ENCODE data around the gene ZNF581. TPM values are rescaled to one million over a fixed set of nuclear protein-coding genes. Genes with fewer than 3 reads are reported as not detected.

The ZNF581 gene
- total and polyA plus RNA-seq, 4 donors = 2.1 to 7.3 (median 5.2) TPM

GRCh38 chr19:55690769-55691545 is 47.5 kb downstream of the ZNF581 start:
- no peak overlapping the region for H3K9ac ChIP-seq (ENCODE audit: low read depth in 1 of 2, low read length in 2 of 2)
- TF ChIP-seq RAD21 (IDR thresholded peaks at IDR 0.05) (no peak), EGR1 (IDR thresholded peaks at IDR 0.05; ENCODE audit: low read depth in 2 of 2) (no peak), TAF1 (conservative IDR thresholded peaks at IDR 0.05) (no peak), YY1 (IDR thresholded peaks at IDR 0.05) (no peak), ATF3 (IDR thresholded peaks at IDR 0.05) (no peak), HNF4A (conservative IDR thresholded peaks at IDR 0.05) (no peak), GABPA (IDR thresholded peaks at IDR 0.05 in 1 of 2, conservative IDR thresholded peaks at IDR 0.05 in 1 of 2) (no peak), SP1 (IDR thresholded peaks at IDR 0.05) (no peak), ZBTB33 (IDR thresholded peaks at IDR 0.05) (no peak), FOXA2 (IDR thresholded peaks at IDR 0.05) (no peak), NR2F2 (IDR thresholded peaks at IDR 0.05) (no peak), FOXA1 (IDR thresholded peaks at IDR 0.05) (no peak), HNF4G (IDR thresholded peaks at IDR 0.05) (no peak), CTCF (IDR thresholded peaks at IDR 0.05; ENCODE audit: low read depth, low read length, missing input control) (no peak), RXRA (IDR thresholded peaks at IDR 0.05) (no peak), JUND (IDR thresholded peaks at IDR 0.05) (no peak)
- TF ChIP-seq, protein P1, sequence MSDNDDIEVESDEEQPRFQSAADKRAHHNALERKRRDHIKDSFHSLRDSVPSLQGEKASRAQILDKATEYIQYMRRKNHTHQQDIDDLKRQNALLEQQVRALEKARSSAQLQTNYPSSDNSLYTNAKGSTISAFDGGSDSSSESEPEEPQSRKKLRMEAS (IDR thresholded peaks at IDR 0.05) = no peak
- DNase-seq (ENCODE audit: low spot score) = no peak
- H3K4me1 ChIP-seq (ENCODE audit: control insufficient read depth in 4 of 4, insufficient read depth in 4 of 4, low read length in 3 of 4) = peaks cover 0 to 7% (median 3%) of the 10 kb centered on the region in 4 donors
- H3K27ac ChIP-seq (ENCODE audit: low read depth in 1 of 2, low read length in 2 of 2) = no peak overlapping the region
- no peaks in the 10 kb centered on the region for H3K9me3 ChIP-seq (ENCODE audit: control insufficient read depth in 4 of 4, low read length in 3 of 4)
- no peaks in the 10 kb centered on the region for H3K27me3 ChIP-seq (ENCODE audit: control insufficient read depth in 4 of 4, insufficient read depth in 4 of 4, low read length in 3 of 4)
- peaks cover 14 to 81% (median 31%) of the 10 kb centered on the region in 4 donors for H3K36me3 ChIP-seq (ENCODE audit: control insufficient read depth in 4 of 4, insufficient read depth in 3 of 4, low read depth in 1 of 4, low read length in 3 of 4)
- no peak overlapping the region for H3K4me3 ChIP-seq (ENCODE audit: low read depth in 1 of 3, low read length in 3 of 3)
- 95% methylated on average over 31 of the region's 31 CpGs for WGBS

DNA sequence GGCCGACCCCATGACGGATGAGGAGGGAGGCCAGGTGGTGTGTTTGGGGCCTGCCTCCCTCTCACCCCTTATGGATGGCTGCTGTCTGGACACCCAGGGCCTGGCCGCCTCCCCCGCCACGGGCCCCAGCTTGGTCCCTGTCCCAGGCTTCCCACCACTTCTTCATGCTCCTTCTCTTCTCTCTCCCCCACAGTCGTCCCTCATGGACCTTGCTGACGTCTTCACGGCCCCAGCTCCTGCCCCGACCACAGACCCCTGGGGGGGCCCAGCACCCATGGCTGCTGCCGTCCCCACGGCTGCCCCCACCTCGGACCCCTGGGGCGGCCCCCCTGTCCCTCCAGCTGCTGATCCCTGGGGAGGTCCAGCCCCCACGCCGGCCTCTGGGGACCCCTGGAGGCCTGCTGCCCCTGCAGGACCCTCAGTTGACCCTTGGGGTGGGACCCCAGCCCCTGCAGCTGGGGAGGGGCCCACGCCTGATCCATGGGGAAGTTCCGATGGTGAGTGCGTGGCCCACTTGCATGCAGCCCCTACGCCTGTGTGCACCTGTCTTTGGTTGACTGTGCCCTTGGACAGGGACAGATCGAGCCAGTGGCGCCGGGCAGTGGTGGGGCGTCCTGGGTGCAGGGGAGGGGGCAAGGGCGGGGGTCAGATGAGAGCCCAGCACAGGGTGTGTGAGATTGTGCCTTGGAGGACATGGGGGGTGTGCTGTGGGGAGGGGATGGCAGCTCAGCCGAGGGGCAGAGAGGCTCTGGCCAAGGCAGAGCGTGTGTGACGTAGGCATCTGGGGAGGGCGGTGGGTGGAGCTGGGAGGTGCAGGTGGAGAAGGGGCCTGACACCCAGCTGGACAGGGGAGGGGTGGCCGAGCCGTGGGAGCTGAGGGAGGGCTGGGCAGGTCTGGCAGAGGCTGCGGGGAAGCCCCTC is 48.4 kb downstream of the ZNF581 start:
- peaks cover 0 to 2% (median 0%) of the 10 kb centered on the region in 4 donors for H3K4me1 ChIP-seq (ENCODE audit: control insufficient read depth in 4 of 4, insufficient read depth in 4 of 4, low read length in 3 of 4)
- DNase-seq (ENCODE audit: low spot score) = no peak
- no peak overlapping the region for H3K9ac ChIP-seq (ENCODE audit: low read depth in 1 of 2, low read length in 2 of 2)
- H3K27me3 ChIP-seq (ENCODE audit: control insufficient read depth in 4 of 4, insufficient read depth in 4 of 4, low read length in 3 of 4) = no peaks in the 10 kb centered on the region
- WGBS = 95% methylated on average over 31 of the region's 31 CpGs
- no peak overlapping the region for H3K27ac ChIP-seq (ENCODE audit: low read depth in 1 of 2, low read length in 2 of 2)
- peaks cover 21 to 87% (median 34%) of the 10 kb centered on the region in 4 donors for H3K36me3 ChIP-seq (ENCODE audit: control insufficient read depth in 4 of 4, insufficient read depth in 3 of 4, low read depth in 1 of 4, low read length in 3 of 4)
- H3K9me3 ChIP-seq (ENCODE audit: control insufficient read depth in 4 of 4, low read length in 3 of 4) = no peaks in the 10 kb centered on the region
- no peak overlapping the region for H3K4me3 ChIP-seq (ENCODE audit: low read depth in 1 of 3, low read length in 3 of 3)
- TF ChIP-seq REST (IDR thresholded peaks at IDR 0.05) (no peak), FOXA2 (IDR thresholded peaks at IDR 0.05) (no peak), RAD21 (IDR thresholded peaks at IDR 0.05) (no peak), YY1 (IDR thresholded peaks at IDR 0.05) (no peak), JUND (IDR thresholded peaks at IDR 0.05) (no peak), HNF4A (conservative IDR thresholded peaks at IDR 0.05) (no peak), CTCF (IDR thresholded peaks at IDR 0.05; ENCODE audit: low read depth, low read length, missing input control) (no peak), FOXA1 (IDR thresholded peaks at IDR 0.05) (no peak), GABPA (IDR thresholded peaks at IDR 0.05 in 1 of 2, conservative IDR thresholded peaks at IDR 0.05 in 1 of 2) (no peak), NR2F2 (IDR thresholded peaks at IDR 0.05) (no peak), RXRA (IDR thresholded peaks at IDR 0.05) (no peak), ATF3 (IDR thresholded peaks at IDR 0.05) (no peak)

All from liver (tissue), 9 donors.